HS-5 (cell line): ENCODE results near the gene ANKS1B.
"Not testable (repeated sequence)": the region's sequence is repeated elsewhere in the genome, so short reads cannot be mapped to it uniquely, and the experiment has no call there.

Experiments
- DNase-seq: peaks from one replicate; pipeline ENCODE4 v3.0.0-alpha.2; 2012; ENCODE audit warnings: low read depth

Gene ANKS1B

GRCh38 chr12:99054601-99055128, 930.1 kb downstream of the ANKS1B start:
- DNase-seq: no peak

DNA sequence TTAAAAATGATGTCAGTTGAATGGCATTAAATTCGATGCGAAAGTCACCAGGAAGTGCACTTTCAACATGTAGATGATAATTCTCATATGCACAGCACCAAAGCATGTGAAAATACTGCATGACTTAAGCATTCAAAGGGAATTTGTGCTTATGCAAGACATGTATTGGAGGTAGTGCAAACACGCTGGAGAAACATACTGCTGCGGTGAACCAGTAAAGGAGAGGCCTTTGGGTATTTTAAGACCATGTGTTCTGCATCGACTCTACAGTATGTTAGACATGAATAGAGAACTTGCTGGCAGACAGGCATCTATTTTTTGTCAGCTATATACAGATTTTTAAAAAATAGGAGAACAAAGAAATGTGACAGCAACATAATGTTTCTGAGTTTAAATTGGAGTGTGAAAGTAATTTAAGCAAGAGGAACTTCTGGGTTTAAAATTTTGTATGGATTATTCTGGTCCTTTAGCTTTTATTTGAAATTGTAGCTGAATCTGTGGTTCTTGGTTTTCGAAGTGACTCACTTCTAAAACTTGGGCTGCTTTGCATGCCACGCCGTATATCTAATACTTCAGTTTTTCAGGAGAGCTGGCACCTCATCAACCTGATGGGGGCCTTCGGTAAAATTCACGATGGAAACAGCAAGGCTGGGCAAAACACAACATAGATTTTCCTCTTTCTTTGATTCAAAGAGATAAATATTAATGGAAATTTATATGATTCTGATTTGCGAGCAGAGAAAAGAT, 930.9 kb downstream of the ANKS1B start:
- DNase-seq: no peak

DNA sequence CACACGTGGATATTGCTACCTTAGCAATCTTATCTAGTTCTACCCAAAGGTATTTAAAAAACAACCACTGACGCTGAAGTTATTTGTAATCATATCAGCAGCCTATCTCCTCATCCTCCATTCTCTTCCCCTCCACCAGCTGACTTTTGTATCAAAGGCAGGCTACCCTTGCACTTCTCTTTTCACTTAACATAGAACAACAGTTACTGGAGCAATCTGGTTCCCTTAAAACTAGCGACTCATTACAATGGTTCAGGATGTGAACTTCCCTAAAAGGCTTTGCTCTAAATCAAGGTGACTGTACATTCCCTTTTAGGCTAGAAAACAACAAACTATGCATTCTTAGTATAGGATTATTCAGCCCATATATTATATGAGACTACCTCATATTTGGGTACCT, 935.0 kb downstream of the ANKS1B start:
- DNase-seq: no peak

- DNase-seq: no peak
Observed at GRCh38 chr12:99045158-99045557, 939.6 kb downstream of the ANKS1B start.

- DNase-seq: no peak
Observed at GRCh38 chr12:99043319-99043914, 941.3 kb downstream of the ANKS1B start.

- DNase-seq: no peak
Observed at GRCh38 chr12:99042226-99042625, 942.5 kb downstream of the ANKS1B start.

DNA sequence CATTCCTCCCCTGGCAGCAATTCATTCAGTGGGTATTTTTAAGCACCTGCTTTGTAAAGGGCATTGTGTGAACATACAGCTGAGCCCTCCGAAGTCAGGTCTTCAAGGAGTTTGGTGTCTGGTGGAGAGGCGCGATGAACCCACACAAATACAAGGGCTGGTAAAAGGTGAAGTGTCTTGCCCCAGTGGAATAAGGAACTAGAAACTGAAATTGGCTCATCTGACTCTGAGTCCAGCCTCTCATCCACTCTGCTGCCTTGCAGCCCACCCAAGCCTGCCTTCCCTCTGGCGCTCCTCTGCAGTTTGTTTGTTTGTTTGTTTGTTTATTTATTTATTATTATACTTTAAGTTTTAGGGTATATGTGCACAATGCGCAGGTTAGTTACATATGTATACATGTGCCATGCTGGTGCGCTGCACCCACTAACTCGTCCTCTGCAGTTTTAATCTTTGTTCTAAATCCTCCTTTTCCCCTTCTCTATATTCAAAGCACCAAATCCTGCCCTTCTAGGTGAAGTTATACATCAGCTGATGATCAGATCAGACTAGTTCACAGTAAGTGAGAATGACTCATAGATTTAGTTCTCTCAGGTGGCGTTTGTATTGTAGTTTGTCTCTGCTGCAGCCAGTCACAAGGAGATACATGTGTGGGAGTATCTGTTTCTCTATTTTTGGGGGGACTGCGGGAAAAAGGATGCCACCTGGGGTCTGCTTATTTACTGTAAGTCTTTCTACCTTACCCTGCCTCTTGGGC, 945.2 kb downstream of the ANKS1B start:
- DNase-seq: no peak

- no peak for DNase-seq
Observed at GRCh38 chr12:99036566-99036965, 948.2 kb downstream of the ANKS1B start.

DNA sequence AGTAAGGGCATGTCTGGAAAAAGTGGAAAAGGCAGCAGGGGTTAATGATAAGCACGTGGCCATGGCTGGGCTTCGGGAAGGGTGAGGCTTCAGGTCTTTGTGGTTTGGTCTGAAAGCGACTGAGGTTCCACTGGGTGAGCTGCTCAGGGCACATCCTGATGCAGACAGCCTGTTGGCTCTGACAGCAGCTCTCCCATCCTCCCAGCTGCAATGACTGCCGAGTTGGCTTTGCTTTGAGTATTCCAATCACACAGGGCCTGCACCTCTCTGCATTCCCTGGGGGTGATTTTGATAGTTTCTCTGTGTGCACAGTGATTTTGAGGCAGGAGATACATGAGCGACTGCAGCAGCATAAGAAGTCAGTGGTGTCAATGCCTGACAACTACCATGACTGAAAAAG, 948.9 kb downstream of the ANKS1B start:
- no peak for DNase-seq

- DNase-seq: not testable (repeated sequence)
Observed at GRCh38 chr12:99034201-99034600, 950.5 kb downstream of the ANKS1B start.

DNA sequence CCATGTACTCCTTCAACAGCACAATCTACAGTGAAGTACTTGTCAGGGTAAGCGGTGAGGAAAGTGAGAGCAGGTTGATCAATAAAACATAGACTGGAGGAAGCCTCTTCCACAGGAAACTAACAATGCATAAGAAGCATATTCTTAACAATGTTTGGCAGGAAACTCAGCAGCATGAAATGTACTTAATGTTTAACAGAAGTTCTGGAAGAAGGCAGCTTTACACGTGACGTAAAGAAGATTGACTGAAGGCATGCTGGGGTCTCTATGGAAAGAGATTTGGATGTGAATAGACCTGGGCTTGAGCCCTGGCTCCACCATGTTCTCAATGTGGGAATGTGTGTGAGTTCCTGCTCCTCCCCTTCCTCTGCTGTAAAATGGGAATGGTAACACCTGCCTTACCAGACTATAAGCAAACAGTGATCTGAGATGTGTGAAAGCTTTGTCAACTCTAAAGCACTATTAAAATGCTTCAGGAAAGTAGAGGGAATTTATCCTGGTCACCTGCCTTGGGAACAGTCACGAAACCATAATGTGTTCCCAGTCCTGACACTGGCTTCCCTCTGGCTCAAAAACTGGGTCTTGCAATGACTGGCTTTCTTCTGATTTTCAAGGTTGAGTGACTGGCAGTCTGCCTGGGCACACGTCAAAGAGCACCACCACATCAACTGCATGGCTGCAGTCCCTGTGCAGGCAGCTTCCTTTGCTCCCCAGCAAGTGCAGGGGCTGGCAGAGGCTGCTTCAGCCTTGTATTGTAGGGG, 955.0 kb downstream of the ANKS1B start:
- DNase-seq: no peak

- DNase-seq: no peak
Observed at GRCh38 chr12:99027461-99027860, 957.3 kb downstream of the ANKS1B start.

DNA sequence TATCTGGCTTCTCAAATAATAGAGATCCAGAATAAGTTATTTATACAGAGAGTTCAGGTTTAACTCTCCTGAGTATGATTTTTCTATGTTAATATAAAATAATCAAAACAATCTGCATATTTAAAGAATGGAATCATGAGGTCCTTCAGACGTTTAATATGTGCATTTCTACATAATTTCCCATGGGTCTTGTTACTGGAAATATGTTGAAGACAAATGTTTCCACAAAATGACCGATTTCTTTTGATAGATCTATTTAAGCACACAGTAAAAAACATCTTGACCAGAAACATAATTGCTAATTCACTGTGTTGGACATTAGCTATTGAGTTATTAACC, 957.7 kb downstream of the ANKS1B start:
- no peak for DNase-seq

DNA sequence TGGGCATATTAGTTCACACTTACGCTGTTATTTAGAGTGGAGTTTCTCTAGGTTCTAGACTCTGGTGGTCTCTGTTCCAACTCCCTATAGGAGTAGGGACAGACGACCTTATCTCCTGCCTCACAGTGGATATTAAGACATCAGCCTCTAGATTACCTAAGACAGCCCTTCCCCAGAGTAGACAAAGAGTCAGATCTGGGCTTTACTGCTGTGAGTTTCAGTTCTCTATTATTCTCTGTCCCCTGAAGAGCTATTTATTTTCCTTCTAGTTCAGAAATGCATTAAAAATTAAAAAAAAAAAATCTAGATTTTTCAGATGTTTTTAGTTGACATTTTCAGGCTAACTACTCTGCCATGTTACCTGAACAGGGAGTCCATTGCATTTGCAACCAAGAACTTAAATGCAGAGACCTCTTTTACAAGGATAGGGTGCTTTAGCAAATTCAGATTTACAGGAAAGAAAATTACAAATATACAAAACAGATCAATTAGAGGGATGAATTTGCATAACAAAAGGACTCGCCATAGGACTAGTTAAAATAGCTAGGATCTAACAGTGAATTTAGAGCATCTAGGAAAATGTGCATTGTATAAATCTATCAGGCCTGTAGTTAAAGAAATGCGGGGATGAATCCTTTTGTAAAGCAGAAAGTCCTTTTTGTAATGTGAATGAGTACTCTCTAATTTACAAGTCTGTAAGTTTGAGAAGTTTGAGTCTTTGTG, 958.2 kb downstream of the ANKS1B start:
- no peak for DNase-seq

DNA sequence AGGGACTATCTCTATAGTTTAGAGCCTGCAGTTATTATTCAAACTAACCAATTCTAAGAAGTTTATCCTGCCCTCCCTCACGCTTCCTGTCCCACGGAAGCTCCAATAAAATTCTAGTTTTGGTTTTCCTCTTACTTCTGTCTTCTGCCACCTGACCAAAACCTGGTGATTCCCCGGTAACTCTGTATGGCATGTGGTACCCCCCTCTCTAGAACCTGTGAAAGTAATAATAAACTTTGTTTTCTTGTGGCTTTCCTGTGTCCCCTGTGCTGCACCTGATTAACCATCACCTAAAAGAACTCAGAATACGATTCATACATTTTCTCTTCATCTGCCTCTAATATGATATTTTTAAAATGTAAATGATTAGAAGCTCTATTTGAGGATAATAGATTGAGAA, 959.9 kb downstream of the ANKS1B start:
- DNase-seq: no peak

GRCh38 chr12:99024191-99024590, 960.5 kb downstream of the ANKS1B start:
- DNase-seq: no peak

DNA sequence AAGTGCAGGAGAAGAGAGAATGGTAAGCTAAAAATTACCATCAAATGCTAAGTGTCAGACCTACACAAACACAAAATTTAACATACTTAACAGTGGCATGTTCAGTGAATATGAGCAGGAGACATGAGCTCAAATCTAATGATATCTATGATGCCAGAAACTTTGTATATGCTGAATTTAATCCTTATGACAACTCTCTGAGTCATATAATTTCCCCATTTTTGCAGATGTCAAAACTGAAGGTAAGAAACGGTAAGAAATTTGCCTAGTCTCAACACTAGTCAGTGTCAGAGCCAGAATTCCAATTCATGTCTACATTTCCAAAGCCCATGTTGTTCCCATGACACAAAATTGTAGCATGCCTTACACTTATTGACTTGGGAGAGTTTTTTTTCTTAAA, 963.9 kb downstream of the ANKS1B start:
- no peak for DNase-seq

DNA sequence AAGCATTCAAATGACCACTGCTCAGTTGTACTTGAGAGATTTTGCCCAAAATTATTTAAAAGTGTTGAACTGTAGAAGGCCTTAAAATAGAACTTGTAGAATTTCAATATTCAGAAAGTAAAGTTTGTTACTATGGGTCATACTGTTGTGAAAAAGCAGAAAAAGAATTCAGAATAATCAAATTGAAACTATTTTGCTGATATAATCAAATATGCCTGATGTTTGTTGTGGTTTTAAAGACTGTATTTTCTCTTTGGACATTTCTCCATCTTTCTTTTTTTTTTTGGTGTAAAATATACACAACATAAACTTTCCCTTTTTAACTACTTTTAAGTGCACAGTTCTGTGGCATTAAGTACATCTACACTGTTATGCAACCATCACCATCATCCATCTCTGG, 964.9 kb downstream of the ANKS1B start:
- DNase-seq: no peak

DNA sequence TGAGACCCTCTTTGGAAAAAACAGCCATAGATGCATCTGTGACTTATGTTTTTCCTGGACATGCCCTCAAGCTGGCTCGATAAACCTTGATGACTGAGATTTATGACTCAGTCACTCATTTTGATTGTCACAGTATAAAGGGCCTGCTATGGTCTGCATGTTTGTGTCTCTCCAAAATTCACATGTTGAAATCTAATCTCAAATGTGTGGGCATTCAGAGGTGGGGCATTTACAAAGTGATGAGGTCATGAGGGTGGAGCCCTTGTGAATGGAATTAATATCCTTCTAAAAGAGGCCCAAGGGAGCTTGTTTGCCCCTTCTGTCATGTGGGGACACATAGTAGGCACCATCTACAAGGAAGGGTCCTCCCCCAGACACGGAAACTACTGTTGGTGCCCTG, 966.8 kb downstream of the ANKS1B start:
- no peak for DNase-seq

- no peak for DNase-seq
Observed at GRCh38 chr12:99009654-99010296, 975.0 kb downstream of the ANKS1B start.

DNA sequence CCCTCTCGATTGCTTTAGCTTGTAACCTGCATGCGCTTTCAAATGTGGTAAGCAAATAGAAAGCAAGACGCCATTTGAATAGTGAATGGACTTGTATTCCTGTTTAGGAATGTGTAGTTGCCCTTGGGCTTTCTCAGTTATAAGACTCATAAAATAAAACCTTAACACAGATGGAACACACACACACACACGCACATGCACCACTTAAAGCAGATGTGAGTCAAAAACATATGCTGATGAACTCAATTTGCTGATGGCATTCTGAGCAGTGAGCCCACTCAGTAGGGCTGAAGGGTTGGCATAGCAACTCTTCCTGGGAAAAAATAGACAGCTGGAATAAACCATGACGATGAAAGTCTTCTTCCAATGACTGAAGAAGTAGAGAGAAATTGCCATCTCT, 979.1 kb downstream of the ANKS1B start:
- no peak for DNase-seq
